ENCODE measurements around the gene FZR1.

Gene FZR1

DNA sequence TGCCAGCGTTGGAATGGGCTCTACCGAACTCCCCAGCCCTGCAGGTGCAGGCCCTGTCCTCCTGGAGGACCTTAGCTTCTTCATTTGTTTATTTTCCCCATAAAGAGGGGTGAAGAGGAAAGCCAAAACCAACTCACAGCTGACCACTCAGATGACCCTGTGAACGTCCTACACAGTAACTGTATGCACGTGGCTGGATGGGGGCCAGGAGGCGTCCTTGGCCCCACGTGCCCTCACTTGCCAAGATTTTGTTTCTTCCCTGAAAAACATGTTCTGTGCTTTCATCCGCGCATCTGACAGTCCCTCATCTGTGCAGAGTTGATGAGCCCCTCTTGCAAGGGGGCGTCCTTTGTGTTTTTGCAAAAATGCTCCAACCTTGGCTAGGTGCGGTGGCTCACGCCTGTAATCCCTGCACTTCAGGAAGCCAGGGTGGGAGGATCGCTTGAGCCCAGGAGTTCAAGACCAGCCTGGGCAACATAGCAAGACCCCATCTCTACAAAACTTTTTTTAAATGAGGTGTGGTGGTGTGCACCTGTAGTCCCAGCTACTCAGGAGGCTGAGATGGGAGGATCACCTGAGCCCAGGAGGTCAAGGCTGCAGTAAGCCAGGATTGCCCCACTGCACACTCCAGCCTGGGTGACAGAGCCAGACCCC, 27.6 kb downstream of the FZR1 start:
- DNase-seq: no peak

DNA sequence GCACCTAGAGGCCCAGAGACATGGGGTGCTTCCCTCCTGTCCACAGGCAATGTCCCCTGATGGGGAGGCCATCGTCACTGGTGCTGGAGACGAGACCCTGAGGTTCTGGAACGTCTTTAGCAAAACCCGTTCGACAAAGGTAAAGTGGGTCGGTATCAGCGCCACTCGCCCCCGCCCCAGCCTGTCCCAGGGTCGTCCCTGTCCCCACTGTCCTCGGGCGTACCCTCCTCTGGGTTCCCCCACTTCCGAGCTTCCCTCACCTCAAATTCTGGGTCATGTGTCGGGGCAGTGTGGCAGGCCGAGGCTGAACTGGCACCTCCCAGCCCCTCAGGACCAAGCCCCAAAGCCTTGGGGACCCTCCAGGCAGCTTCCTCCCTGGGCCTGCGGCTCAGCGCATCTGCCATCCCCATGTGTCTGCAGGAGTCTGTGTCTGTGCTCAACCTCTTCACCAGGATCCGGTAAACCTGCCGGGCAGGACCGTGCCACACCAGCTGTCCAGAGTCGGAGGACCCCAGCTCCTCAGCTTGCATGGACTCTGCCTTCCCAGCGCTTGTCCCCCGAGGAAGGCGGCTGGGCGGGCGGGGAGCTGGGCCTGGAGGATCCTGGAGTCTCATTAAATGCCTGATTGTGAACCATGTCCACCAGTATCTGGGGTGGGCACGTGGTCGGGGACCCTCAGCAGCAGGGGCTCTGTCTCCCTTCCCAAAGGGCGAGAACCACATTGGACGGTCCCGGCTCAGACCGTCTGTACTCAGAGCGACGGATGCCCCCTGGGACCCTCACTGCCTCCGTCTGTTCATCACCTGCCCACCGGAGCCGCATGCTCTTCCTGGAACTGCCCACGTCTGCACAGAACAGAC, 28.5 kb downstream of the FZR1 start:
- DNase-seq: no peak

GRCh38 chr19:3535235-3535535, 29.1 kb downstream of the FZR1 start:
- DNase-seq: no peak

DNA sequence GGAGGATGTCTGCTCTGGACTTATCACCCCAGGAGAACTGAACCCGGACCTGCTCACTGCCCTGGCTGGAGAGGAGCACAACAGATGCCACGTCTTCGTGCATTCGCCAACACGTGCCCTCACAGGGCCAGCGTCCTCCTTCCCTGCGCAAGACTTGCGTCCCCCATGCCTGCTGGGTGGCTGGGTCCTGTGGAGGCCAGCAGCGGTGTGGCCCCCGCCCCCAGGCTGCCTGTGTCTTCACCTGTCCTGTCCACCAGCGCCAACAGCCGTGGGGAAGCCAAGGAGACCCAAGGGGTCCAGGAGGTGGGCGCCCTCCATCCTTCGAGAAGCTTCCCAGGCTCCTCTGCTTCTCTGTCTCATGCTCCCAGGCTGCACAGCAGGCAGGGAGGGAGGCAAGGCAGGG, 29.5 kb downstream of the FZR1 start:
- no peak for DNase-seq

DNA sequence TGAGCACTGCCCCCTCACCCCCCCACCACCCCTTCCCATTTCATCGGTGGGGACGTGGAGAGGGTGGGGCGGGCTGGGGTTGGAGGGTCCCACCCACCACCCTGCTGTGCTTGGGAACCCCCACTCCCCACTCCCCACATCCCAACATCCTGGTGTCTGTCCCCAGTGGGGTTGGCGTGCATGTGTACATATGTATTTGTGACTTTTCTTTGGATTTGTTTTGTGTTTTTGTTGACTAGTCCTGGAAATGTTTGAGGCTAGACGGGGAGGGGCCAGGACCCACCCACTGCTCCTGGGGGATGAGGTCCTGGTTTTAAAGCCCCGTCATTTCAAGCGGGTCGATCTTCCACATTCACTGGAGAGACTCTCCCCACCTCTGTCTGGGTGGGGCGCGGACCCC, 29.9 kb downstream of the FZR1 start:
- DNase-seq: no peak

DNA sequence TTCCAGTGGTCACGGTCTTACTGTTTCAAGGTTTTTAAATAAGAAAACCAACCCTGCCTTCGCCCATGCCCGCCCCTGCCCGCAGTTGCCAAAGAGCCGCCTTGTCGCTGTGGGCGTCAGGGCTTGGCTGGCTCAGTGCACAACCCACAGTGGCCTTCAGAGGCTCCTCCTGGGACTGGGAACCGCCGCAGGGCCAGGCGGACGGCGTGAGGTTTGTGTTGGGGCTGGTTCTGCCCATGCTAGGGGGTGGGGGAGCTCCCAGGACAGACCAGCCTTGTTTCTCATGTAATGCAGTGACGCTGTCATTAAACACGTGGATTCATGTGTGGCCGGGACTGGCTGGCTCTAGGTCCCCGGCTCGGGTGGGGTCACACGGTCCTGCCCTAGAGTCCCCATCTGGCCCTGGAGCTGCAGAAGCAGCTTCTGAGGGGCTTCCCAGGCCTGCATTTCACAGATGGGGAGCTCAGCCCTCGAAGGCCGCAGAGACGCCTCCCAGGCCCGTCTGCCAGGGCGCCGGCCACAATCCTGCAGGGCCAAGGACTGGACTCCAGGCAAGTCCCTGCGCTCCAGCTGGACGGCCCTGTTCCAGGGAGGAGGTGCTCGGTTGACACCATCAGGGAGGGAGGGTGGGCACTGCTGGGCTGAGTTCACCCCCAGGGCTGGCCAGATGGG, 30.5 kb downstream of the FZR1 start:
- DNase-seq: no peak

DNA sequence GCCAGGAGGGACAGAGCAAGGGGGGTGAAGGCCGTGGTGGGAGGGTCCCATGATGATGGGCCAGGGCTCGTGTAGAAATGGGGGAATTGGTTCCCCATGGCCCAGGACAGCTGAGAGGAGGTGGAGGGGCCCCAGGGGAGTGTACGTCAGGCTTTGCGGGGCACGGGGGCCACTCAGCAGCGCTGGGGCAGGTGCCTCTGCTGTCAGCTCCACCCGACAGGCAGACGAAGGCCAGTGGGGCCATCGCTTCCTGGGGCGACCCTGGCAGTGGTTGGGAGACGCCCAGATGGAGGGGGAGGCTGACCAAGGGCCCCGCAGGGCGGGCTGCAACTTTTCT, 31.0 kb downstream of the FZR1 start:
- DNase-seq: no peak

GRCh38 chr19:3537438-3538240, 31.5 kb downstream of the FZR1 start:
- DNase-seq: no peak

GRCh38 chr19:3538258-3538929, 32.3 kb downstream of the FZR1 start:
- DNase-seq: no peak

DNA sequence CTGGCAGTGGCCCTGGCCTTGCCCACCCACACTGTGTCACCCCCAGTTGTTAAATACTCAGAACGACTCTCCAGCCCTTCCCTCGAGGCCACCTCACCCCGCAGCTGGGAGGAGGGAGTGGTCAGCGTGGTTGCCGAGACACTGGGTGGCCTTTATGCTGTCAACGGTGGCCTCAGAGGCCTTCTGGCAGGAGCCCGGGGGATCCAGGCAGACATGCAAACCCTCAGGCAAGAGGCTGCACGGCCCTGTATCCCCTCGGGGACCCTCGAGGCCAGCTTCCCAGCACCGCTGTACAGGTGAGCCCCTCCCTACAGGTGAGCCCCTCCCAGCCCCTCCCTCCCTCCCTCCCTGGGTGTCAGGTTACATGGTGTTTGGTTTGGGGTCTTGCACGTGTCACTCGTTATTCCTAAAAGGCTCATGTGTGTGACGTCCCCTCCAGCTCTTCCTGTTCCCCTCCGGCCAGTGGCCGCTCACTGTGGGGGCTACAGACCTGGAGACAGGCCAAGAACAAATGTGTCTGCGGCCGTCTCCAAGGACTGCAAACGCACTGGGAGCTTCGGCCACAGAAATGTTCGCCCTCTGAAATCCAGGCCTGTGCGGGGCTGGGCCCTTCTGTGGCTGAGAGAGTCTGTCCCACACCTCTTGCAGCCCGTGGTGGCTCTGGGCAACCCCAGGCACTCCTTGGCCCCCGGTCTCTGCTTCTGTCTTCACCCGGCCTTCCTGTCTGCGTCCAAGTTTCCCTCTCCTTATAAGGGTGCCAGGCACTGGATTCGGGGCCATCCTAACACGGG, 33.0 kb downstream of the FZR1 start, which contains the start of gene TEKTIP1:
TEKTIP1 (plus strand) TSS at position 210 of the 791 bp plus-strand sequence; CDS start at position 214, 4 bp downstream.
- DNase-seq: no peak

DNA sequence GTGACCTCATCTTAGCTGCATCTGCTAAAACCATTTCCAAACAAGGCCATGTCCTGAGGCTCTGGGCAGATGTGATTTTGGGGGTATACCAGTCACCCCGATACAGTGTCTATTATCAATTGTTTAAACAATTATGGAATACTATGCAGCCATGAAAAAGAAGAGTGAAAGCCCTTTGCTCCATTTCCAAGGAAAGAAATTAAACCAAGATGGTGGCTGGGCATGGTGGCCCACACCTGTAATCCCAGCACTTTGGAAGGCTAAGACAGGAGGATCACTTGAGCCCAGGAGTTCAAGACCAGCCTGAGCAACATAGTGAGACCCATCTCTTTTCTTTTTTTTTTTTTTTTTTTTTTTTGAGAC, 33.6 kb downstream of the FZR1 start:
- DNase-seq: no peak

- DNase-seq: no peak
Measured at GRCh38 chr19:3543150-3544057, 37.3 kb downstream of the FZR1 start.

- no peak for DNase-seq
Measured at GRCh38 chr19:3544058-3544376, 37.9 kb downstream of the FZR1 start.

- DNase-seq: no peak
Measured at GRCh38 chr19:3544742-3545668, 38.9 kb downstream of the FZR1 start.

DNA sequence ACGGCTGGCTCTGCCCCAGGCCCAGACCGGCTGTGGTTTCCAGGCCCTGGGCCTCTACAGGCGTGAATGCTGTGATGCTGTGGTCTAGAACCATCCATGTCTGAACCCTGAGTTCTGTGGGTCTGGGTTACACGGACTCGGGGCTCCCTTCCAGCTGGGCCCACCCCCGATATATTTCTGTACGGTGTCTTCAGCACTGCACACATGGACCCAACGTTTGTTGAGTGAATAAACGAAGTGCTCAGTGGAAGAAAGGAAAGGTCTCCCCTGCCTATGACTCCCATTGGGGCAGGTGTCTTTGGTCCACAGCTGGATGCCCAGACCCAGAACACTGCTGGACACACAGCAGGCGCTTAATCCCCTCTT, 39.5 kb downstream of the FZR1 start:
- no peak for DNase-seq

DNA sequence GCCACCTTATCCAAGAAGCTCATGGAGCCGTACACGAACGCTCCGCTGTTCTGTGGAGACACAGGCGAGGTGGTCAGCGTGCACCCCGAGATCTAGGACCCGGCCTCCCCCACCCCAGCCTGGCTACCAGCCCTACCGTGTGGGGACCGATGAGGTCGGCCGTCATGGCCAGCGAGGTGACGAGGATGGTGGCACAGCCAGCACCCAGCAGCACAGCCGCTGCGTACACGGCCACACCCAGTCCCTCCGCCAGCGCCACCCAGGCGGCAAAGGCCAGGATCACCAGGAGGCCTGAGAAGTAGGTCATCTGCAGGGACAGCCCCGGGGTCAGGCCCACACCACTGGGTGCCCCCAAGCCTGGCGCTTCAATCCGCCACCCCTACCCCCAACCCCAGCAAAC, 40.0 kb downstream of the FZR1 start:
- no peak for DNase-seq

- DNase-seq: no peak
Measured at GRCh38 chr19:3547301-3547731, 41.2 kb downstream of the FZR1 start.

DNA sequence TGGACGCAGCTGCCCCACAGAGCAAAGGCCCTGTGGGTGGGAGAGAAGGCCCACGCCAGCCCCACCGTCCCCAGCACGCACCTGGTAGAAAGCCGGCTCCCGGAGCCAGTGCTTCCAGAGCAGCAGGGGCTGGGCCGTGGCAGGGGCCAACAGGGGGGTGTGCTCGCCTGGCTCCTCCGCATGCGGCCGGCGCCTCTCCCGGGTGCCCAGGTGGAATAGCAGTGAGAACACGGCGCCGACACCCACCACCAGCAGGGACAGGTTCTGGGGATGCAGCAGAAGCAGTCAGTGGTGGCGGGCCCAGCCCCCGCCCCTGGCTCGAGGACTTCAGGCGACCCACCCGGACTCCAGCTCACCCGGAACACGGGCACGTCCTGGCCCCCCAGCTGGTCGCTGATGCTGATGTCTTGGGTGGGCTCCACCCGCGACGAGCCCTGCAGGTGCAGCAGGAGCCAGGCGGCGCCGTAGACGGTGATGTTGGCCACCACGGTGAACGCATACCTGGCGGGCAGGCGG, 41.7 kb downstream of the FZR1 start:
- no peak for DNase-seq

GRCh38 chr19:3548606-3549005, 42.5 kb downstream of the FZR1 start:
- peak; percentile 75 for DNase-seq

DNA sequence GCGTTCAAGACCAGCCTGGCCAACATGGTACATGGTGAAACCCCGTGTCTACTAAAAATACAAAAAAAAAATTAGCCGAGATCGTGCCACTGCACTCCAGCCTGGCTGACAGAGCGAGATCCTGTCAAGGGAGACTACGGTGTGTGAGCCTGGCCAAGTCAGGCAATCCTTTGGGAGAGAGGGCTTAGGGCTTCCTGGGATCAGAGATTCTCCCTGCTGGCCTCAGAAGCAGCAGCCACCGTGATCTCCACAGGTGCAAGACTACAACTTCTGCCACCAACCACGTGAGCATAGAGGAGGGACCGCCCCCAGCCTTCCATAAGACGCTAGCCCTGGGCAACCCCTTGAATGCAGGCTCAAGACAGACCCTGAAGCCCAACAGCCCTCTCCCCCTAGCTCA, 43.7 kb downstream of the FZR1 start:
- no peak for DNase-seq
